Activated B cell treated with CpG ODN at 0.5 μM for 24 hours (primary cell): ENCODE measurements around the gene DNAH7. TPM values are rescaled to one million over a fixed set of nuclear protein-coding genes. Genes with fewer than 3 reads are reported as not detected.

Source experiments
- ATAC-seq: fragments of 200-7000 bp; cut with Tn5 transposase; one replicate; pipeline ENCODE4 v1.10.0; 2021; ENCODE audit warnings: low read depth, mild to moderate bottlenecking, moderate library complexity
- CTCF ChIA-PET: fragments of 350-600 bp; sonication (Branson Sonifier 250); formaldehyde crosslinking; loops from one replicate; lab custom pipeline; 2021; ENCODE audit warnings: antibody characterized with exemption; lab: Charles Lee
- POLR2A ChIA-PET: fragments of 350-600 bp; sonication (Branson Sonifier 250); formaldehyde crosslinking; loops from one replicate; lab custom pipeline; 2021; ENCODE audit warnings: antibody characterized with exemption; lab: Charles Lee
- DNase-seq: peaks from one replicate; pipeline ENCODE4 v3.0.0; 2022
- H3K27ac Mint-ChIP-seq: one replicate; pipeline ENCODE4 v1.8.0; 2020; ENCODE audit warnings: mixed read lengths
- H3K27me3 Mint-ChIP-seq: one replicate; pipeline ENCODE4 v1.8.0; 2021; ENCODE audit warnings: mixed read lengths
- H3K36me3 Mint-ChIP-seq: one replicate; pipeline ENCODE4 v1.8.0; 2021; ENCODE audit warnings: low read depth, mixed read lengths
- H3K4me1 Mint-ChIP-seq: one replicate; pipeline ENCODE4 v1.8.0; 2021; ENCODE audit warnings: mixed read lengths
- H3K4me3 Mint-ChIP-seq: one replicate; pipeline ENCODE4 v1.8.0; 2020; ENCODE audit warnings: mild to moderate bottlenecking, mixed read lengths
- H3K9me3 Mint-ChIP-seq: one replicate; pipeline ENCODE4 v1.8.0; 2020; ENCODE audit warnings: mixed read lengths
- CTCF ChIP-seq: fragments of 200-600 bp; IDR thresholded peaks from one replicate; pipeline ENCODE4 v1.8.0; 2022; ENCODE audit warnings: antibody characterized with exemption, mild to moderate bottlenecking
- intact Hi-C: fragments of 100-400 bp; cut with micrococcal nuclease; formaldehyde crosslinking; loops from one replicate; pipeline ENCODE4 v1.15.1; 2024
- total RNA-seq: library from RNA; stranded (reverse); gene quantifications from 2 replicates; pipeline ENCODE4 v1.2.3, GENCODE V29; 2022

The DNAH7 gene
- total RNA-seq, 1 donor from 2014 or later, result 0.29 TPM

- H3K27me3 Mint-ChIP-seq, result peaks cover 1% of the 10 kb centered on the region
- H3K9me3 Mint-ChIP-seq, result no peaks in the 10 kb centered on the region
- DNase-seq (no peak), ATAC-seq (no peak)
- no peaks in the 10 kb centered on the region for H3K4me1 Mint-ChIP-seq
- intact Hi-C loops, result no loop called here
- POLR2A ChIA-PET, result no interaction called here
- no peak overlapping the region for H3K27ac Mint-ChIP-seq
- H3K4me3 Mint-ChIP-seq, result no peak overlapping the region
- CTCF ChIA-PET, result no interaction called here
- TF ChIP-seq CTCF, result no peak
- H3K36me3 Mint-ChIP-seq, result no peaks in the 10 kb centered on the region
These were observed 50.6 kb downstream of the DNAH7 start for GRCh38 chr2:196018037-196018436.

- H3K27me3 Mint-ChIP-seq, result no peaks in the 10 kb centered on the region
- CTCF ChIA-PET, result no interaction called here
- no peaks in the 10 kb centered on the region for H3K36me3 Mint-ChIP-seq
- ATAC-seq (no peak), DNase-seq (no peak)
- POLR2A ChIA-PET, result no interaction called here
- H3K4me1 Mint-ChIP-seq, result no peaks in the 10 kb centered on the region
- intact Hi-C loops, result no loop called here
- no peak overlapping the region for H3K27ac Mint-ChIP-seq
- H3K9me3 Mint-ChIP-seq, result peaks cover 6% of the 10 kb centered on the region
- no peak for TF ChIP-seq CTCF
- H3K4me3 Mint-ChIP-seq, result no peak overlapping the region
These were observed 56.3 kb downstream of the DNAH7 start for GRCh38 chr2:196012314-196012713.

GRCh38 chr2:196000551-196000950 lies 68.1 kb downstream of the DNAH7 start:
- ChIA-PET CTCF (no interaction called here), POLR2A (no interaction called here)
- DNase-seq, result no peak
- no peak overlapping the region for H3K27ac Mint-ChIP-seq
- no peaks in the 10 kb centered on the region for H3K4me1 Mint-ChIP-seq
- peaks cover 6% of the 10 kb centered on the region for H3K9me3 Mint-ChIP-seq
- no peak for ATAC-seq
- intact Hi-C loops, result no loop called here
- no peak overlapping the region for H3K4me3 Mint-ChIP-seq
- H3K27me3 Mint-ChIP-seq, result no peaks in the 10 kb centered on the region
- H3K36me3 Mint-ChIP-seq, result no peaks in the 10 kb centered on the region
- no peak for TF ChIP-seq CTCF

- CTCF ChIA-PET, result no interaction called here
- no peak overlapping the region for H3K27ac Mint-ChIP-seq
- no peaks in the 10 kb centered on the region for H3K4me1 Mint-ChIP-seq
- H3K27me3 Mint-ChIP-seq, result peaks cover 5% of the 10 kb centered on the region
- intact Hi-C loops, result no loop called here
- ATAC-seq (no peak), DNase-seq (no peak)
- POLR2A ChIA-PET, result no interaction called here
- no peaks in the 10 kb centered on the region for H3K9me3 Mint-ChIP-seq
- H3K36me3 Mint-ChIP-seq, result no peaks in the 10 kb centered on the region
- no peak overlapping the region for H3K4me3 Mint-ChIP-seq
- TF ChIP-seq CTCF, result no peak
These were observed 70.6 kb downstream of the DNAH7 start for GRCh38 chr2:195998070-195998469.

GRCh38 chr2:195995499-195995898 lies 73.1 kb downstream of the DNAH7 start:
- ChIA-PET POLR2A (no interaction called here), CTCF (no interaction called here)
- DNase-seq (no peak), ATAC-seq (no peak)
- TF ChIP-seq CTCF, result no peak
- H3K36me3 Mint-ChIP-seq, result no peaks in the 10 kb centered on the region
- H3K9me3 Mint-ChIP-seq, result no peaks in the 10 kb centered on the region
- peaks cover 9% of the 10 kb centered on the region for H3K27me3 Mint-ChIP-seq
- no peaks in the 10 kb centered on the region for H3K4me1 Mint-ChIP-seq
- no peak overlapping the region for H3K4me3 Mint-ChIP-seq
- no peak overlapping the region for H3K27ac Mint-ChIP-seq
- intact Hi-C loops, result no loop called here
